KOPT-K1 (cell line): ENCODE measurements around the gene KCTD15.
"Not testable (repeated sequence)": the region's sequence is repeated elsewhere in the genome, so short reads cannot be mapped to it uniquely, and the experiment has no call there.

ENCODE experiments used
- H3K27ac ChIP-seq: fragments of 200-600 bp; sonication (generic); 2 replicates; pipeline ENCODE4 v1.5.1; 2016; ENCODE audit warnings: antibody characterized with exemption, mild to moderate bottlenecking, low read depth, low read length; ENCODE audit not compliant: poor library complexity, severe bottlenecking
- H3K36me3 ChIP-seq: fragments of 200-600 bp; sonication (generic); 2 replicates; pipeline ENCODE4 v1.5.1; 2017; ENCODE audit warnings: antibody characterized with exemption, mild to moderate bottlenecking, low read length, moderate library complexity; ENCODE audit not compliant: insufficient read depth
- H3K9me3 ChIP-seq: fragments of 200-600 bp; sonication (generic); 2 replicates; pipeline ENCODE4 v1.5.1; 2017; ENCODE audit warnings: antibody characterized with exemption, low read length, mild to moderate bottlenecking; ENCODE audit not compliant: insufficient read depth, poor library complexity, severe bottlenecking

The KCTD15 gene

GRCh38 chr19:33812388-33813330 is 16.0 kb downstream of the KCTD15 start:
- no peaks in the 10 kb centered on the region for H3K36me3 ChIP-seq
- no peak overlapping the region for H3K27ac ChIP-seq
- no peaks in the 10 kb centered on the region for H3K9me3 ChIP-seq

- H3K36me3 ChIP-seq = no peaks in the 10 kb centered on the region
- H3K27ac ChIP-seq = no peak overlapping the region
- no peaks in the 10 kb centered on the region for H3K9me3 ChIP-seq
Measured at GRCh38 chr19:33813391-33814101, 16.9 kb downstream of the KCTD15 start.

- H3K9me3 ChIP-seq = no peaks in the 10 kb centered on the region
- H3K27ac ChIP-seq = no peak overlapping the region
Measured at GRCh38 chr19:33814181-33815165, 17.8 kb downstream of the KCTD15 start.

GRCh38 chr19:33815380-33816340 is 19.0 kb downstream of the KCTD15 start:
- Histone ChIP-seq H3K36me3 (no peaks in the 10 kb centered on the region), H3K27ac (no peak overlapping the region), H3K9me3 (no peaks in the 10 kb centered on the region)

More at GRCh38 chr19:33814181-33815165, 17.8 kb downstream of the KCTD15 start:
- no peaks in the 10 kb centered on the region for H3K36me3 ChIP-seq

- Histone ChIP-seq H3K27ac (no peak overlapping the region), H3K9me3 (no peaks in the 10 kb centered on the region), H3K36me3 (no peaks in the 10 kb centered on the region)
Measured at GRCh38 chr19:33818411-33818810, 21.7 kb downstream of the KCTD15 start.

- H3K27ac ChIP-seq, H3K36me3 ChIP-seq, H3K9me3 ChIP-seq: not testable (repeated sequence)
Measured at GRCh38 chr19:33819078-33819477, 22.4 kb downstream of the KCTD15 start.

- H3K9me3 ChIP-seq = no peaks in the 10 kb centered on the region
- no peak overlapping the region for H3K27ac ChIP-seq
- no peaks in the 10 kb centered on the region for H3K36me3 ChIP-seq
Measured at GRCh38 chr19:33819506-33819879, 22.8 kb downstream of the KCTD15 start.

- H3K9me3 ChIP-seq = no peaks in the 10 kb centered on the region
- no peak overlapping the region for H3K27ac ChIP-seq
Measured at GRCh38 chr19:33819880-33820781, 23.5 kb downstream of the KCTD15 start.

GRCh38 chr19:33821871-33822270 is 25.2 kb downstream of the KCTD15 start:
- no peaks in the 10 kb centered on the region for H3K36me3 ChIP-seq
- H3K9me3 ChIP-seq = no peaks in the 10 kb centered on the region
- no peak overlapping the region for H3K27ac ChIP-seq

More at GRCh38 chr19:33819880-33820781, 23.5 kb downstream of the KCTD15 start:
- no peaks in the 10 kb centered on the region for H3K36me3 ChIP-seq

GRCh38 chr19:33823341-33823740 is 26.7 kb downstream of the KCTD15 start:
- H3K36me3 ChIP-seq = no peaks in the 10 kb centered on the region
- no peaks in the 10 kb centered on the region for H3K9me3 ChIP-seq
- H3K27ac ChIP-seq = no peak overlapping the region

- H3K9me3 ChIP-seq = no peaks in the 10 kb centered on the region
- no peak overlapping the region for H3K27ac ChIP-seq
- no peaks in the 10 kb centered on the region for H3K36me3 ChIP-seq
Measured at GRCh38 chr19:33825556-33825955, 28.9 kb downstream of the KCTD15 start.

- Histone ChIP-seq H3K27ac (no peak overlapping the region), H3K9me3 (no peaks in the 10 kb centered on the region), H3K36me3 (no peaks in the 10 kb centered on the region)
Measured at GRCh38 chr19:33826521-33826920, 29.9 kb downstream of the KCTD15 start.
